Vagina (tissue), 2 donors: ENCODE data around the gene CDC45. TPM values are rescaled to one million over a fixed set of nuclear protein-coding genes. Genes with fewer than 3 reads are reported as not detected.

ENCODE experiments used
- DNase-seq, 2 donors: peaks; one replicate each; pipeline ENCODE4 v3.0.0-alpha.2; 2017; ENCODE audit errors: extremely low spot score in 2 of 2
- H3K27ac ChIP-seq: fragments of 200-600 bp; sonication (generic); one replicate; pipeline ENCODE4 v1.5.1; 2019
- H3K27me3 ChIP-seq: fragments of 200-600 bp; sonication (generic); one replicate; pipeline ENCODE4 v1.5.1; 2019
- H3K36me3 ChIP-seq, 2 donors: fragments of 200-600 bp; sonication (generic); one replicate each; pipeline ENCODE4 v1.5.1; 2017 to 2019
- H3K4me1 ChIP-seq: fragments of 200-600 bp; sonication (generic); one replicate; pipeline ENCODE4 v1.5.1; 2019
- H3K4me3 ChIP-seq, 2 donors: fragments of 200-600 bp; sonication (generic); 1 replicate in 1 of 2; 2 replicates in 1 of 2; pipeline ENCODE4 v1.5.1; 2016 to 2019
- H3K9me3 ChIP-seq: fragments of 200-600 bp; sonication (generic); one replicate; pipeline ENCODE4 v1.5.1; 2019
- POLR2A ChIP-seq, 2 donors: fragments of 450-650 bp; IDR thresholded peaks; one replicate each; pipeline ENCODE4 v1.6.1; 2017; ENCODE audit warnings: antibody characterized with exemption in 2 of 2, mild to moderate bottlenecking in 2 of 2, moderate library complexity in 2 of 2
- POLR2AphosphoS5 ChIP-seq, 2 donors: sonication (generic); formaldehyde crosslinking; IDR thresholded peaks; one replicate each; pipeline ENCODE4 v1.9.0; 2017; ENCODE audit warnings: antibody characterized with exemption in 2 of 2, mild to moderate bottlenecking in 2 of 2, low read depth in 1 of 2; ENCODE audit not compliant: insufficient read depth in 1 of 2
- intact Hi-C: fragments of 100-400 bp; cut with DNase I; formaldehyde crosslinking; loops from one replicate; pipeline ENCODE4 v1.15.1; 2023
- total RNA-seq: library from RNA; depleted of rRNA; stranded (reverse); fragments of >200 nt; gene quantifications from one replicate; pipeline ENCODE4 v1.2.3, GENCODE V29; 2016
- TF ChIP-seq, protein P1 (sequence below), 3 experiments: fragments of 450-650 bp in 2 of 3; fragments of 200-600 bp in 1 of 3; sonication (generic) in 1 of 3; IDR thresholded peaks; one replicate each; pipeline ENCODE4 v1.5.1; 2017 to 2019; ENCODE audit warnings: antibody characterized with exemption in 3 of 3, mild to moderate bottlenecking in 2 of 3, moderate library complexity in 2 of 3

Gene CDC45
- total RNA-seq, 1 donor from 2014 or later = 0.74 TPM

DNA sequence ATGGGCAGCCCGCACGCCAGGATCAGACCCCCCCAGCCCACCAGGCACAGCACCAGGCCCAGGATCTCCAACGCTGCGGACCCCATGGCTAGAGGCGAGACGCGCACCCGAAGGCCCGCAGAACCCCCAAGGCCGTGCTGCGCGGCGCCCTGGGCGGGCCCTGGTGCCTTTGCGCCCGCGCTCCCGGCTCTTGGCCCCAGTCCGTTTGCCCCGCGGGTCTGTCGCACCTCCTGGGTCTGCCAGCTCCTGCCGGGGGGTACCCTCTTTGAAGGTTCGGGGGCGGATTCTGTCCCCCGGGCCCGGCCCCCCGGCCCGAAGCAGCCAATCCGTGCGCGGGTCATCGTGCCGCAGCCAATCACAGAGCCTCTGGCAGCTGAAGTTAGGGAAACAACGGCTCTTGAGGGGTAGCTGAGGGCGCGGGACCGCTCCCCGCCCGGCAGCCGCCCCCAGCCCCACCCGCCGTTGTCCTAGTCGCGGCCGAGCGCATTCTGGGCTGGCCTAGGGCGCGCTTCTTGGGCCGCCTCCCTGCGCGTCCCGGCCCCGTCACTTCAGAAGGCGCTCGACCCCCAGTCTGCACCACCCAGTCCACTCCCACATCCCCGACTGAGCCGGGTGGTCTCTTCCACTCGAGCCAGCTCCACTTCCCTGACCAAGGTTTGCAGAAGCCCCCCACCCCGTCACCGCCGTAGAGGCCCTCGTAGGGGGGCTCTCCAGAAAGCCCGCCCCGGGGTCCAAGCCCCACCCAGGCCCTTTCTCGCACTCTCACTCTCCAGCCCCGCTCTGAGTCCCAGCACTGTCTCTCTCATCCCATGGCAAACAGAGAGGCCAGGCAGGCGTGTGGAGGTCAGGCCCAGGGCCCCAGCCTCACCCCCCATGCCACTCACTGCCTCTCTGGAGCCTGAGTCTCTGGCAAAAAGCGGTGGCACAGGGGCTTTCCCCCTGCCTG lies 44.7 kb downstream of the CDC45 start, which contains the start of gene CLDN5:
Gene CLDN5, minus strand, starts transcription at position 241 of the 946 bp plus-strand sequence. Its CDS starts 155 bp downstream, at position 86.
- H3K4me3 ChIP-seq = peak within 1 kb of the TSS; percentile 38 to 44
- H3K27me3 ChIP-seq = no peaks in the 10 kb centered on the region
- no peaks in the 10 kb centered on the region for H3K9me3 ChIP-seq
- H3K36me3 ChIP-seq = no peaks in the 10 kb centered on the region
- peak within 1 kb of the TSS; percentile 68 for H3K27ac ChIP-seq
- TF ChIP-seq, protein P1, sequence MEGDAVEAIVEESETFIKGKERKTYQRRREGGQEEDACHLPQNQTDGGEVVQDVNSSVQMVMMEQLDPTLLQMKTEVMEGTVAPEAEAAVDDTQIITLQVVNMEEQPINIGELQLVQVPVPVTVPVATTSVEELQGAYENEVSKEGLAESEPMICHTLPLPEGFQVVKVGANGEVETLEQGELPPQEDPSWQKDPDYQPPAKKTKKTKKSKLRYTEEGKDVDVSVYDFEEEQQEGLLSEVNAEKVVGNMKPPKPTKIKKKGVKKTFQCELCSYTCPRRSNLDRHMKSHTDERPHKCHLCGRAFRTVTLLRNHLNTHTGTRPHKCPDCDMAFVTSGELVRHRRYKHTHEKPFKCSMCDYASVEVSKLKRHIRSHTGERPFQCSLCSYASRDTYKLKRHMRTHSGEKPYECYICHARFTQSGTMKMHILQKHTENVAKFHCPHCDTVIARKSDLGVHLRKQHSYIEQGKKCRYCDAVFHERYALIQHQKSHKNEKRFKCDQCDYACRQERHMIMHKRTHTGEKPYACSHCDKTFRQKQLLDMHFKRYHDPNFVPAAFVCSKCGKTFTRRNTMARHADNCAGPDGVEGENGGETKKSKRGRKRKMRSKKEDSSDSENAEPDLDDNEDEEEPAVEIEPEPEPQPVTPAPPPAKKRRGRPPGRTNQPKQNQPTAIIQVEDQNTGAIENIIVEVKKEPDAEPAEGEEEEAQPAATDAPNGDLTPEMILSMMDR (IDR thresholded peaks at IDR 0.05) = no peak
- peak; percentile 26 to 44 for TF ChIP-seq POLR2AphosphoS5 (IDR thresholded peaks at IDR 0.05; ENCODE audit: insufficient read depth in 1 of 2, low read depth in 1 of 2)
- peaks cover 20% of the 10 kb centered on the region for H3K4me1 ChIP-seq
- no peak for DNase-seq
- intact Hi-C loops = no loop called here

DNA sequence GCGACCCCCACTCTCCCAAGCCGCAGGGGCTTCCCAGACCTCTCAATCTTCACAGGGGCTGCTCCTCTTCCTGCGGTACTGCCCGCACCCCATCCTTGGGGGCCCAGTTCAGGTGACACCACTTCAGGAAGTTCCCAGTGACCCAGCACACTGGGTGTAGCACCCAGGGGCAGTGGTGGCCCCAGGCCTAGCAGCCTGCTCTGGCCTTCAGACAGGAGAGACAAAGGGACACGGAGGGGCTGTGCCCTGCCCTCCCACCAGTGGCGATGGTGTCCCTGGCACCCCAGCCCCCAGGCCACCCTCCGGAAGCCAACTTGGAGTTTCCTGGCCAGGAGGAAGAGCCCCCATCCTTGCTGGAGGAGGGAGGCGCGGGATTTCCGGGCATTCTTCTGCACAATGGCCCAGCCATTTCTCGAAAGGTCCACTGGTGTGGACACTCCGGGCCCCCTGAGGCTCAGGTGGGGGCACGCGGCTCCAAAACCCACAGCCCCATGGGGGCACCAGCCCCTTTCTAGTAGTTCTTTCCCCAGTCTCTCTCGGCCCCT lies 45.5 kb downstream of the CDC45 start:
- Histone ChIP-seq H3K36me3 (no peaks in the 10 kb centered on the region), H3K27me3 (no peaks in the 10 kb centered on the region), H3K27ac (peak overlapping the region; percentile 48), H3K4me1 (peaks cover 20% of the 10 kb centered on the region), H3K4me3 (peak overlapping the region; percentile 38 to 44), H3K9me3 (no peaks in the 10 kb centered on the region)
- TF ChIP-seq, protein P1 (IDR thresholded peaks at IDR 0.05) = no peak
- TF ChIP-seq POLR2AphosphoS5 (IDR thresholded peaks at IDR 0.05; ENCODE audit: insufficient read depth in 1 of 2, low read depth in 1 of 2) (no peak), POLR2A (IDR thresholded peaks at IDR 0.05) (no peak)
- intact Hi-C loops = no loop called here
- no peak for DNase-seq

DNA sequence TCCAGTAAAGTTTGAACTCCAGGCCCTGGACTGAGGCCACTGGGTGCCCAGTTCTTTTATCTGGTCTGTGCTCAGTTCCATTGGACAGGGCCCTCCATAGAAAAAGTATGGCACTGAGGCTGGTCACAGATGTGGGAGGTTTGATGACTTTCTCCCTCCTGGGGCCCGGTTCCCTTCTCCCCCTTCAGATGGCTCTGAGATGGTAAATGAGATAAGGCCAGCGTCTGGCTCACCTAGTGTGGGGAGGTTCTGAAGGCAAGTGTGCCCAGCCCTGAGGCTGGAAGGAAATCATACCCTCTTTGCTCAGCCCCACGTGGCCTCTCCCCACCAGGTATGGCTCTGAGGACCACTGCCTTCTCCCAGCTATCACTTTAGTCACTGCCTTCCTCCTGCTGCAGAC lies 45.9 kb downstream of the CDC45 start:
- no peaks in the 10 kb centered on the region for H3K36me3 ChIP-seq
- H3K27me3 ChIP-seq = no peaks in the 10 kb centered on the region
- H3K27ac ChIP-seq = peak overlapping the region; percentile 48
- H3K4me1 ChIP-seq = peaks cover 20% of the 10 kb centered on the region
- TF ChIP-seq POLR2A (IDR thresholded peaks at IDR 0.05) = no peak
- TF ChIP-seq, protein P1 (IDR thresholded peaks at IDR 0.05) = no peak
- TF ChIP-seq POLR2AphosphoS5 (IDR thresholded peaks at IDR 0.05; ENCODE audit: insufficient read depth in 1 of 2, low read depth in 1 of 2) = no peak
- H3K9me3 ChIP-seq = no peaks in the 10 kb centered on the region
- DNase-seq = no peak
- intact Hi-C loops = no loop called here
- H3K4me3 ChIP-seq = no peak overlapping the region

DNA sequence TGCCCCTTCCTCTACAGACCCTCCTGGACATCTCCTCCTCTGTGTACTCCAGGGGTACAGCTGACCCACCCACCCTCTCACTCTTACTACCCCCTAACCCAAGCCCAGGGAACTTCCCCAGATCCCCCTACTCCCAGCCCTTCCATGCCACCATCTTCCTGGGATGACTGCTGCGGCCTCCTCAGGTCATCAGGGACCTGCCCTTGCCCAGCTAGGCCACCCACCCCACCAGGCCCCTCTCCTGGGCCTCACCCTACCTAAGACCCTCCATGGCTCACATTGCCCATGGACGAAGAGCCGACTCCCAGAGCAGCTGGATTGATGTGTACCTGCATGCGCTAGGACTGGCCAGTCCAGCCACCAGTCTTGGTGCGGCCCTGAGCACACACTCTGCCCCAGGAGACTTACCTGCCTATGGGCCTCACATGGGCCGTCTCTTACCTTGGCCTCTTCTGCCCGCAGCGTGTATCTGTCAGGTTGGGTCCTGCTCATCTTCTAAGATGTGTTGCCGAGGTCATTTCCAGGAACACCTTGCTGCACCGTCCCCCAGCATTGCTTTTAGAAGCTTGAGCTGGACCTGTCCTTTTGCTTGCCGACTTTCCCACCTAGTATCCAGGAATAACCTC lies 46.5 kb downstream of the CDC45 start:
- H3K27me3 ChIP-seq = no peaks in the 10 kb centered on the region
- DNase-seq = no peak

More for the DNA sequence above, 46.5 kb downstream of the CDC45 start:
- no peak overlapping the region for H3K4me3 ChIP-seq
- no peaks in the 10 kb centered on the region for H3K36me3 ChIP-seq
- intact Hi-C loops = no loop called here
- H3K27ac ChIP-seq = no peak overlapping the region
- H3K4me1 ChIP-seq = peaks cover 20% of the 10 kb centered on the region
- no peaks in the 10 kb centered on the region for H3K9me3 ChIP-seq
- no peak for TF ChIP-seq POLR2AphosphoS5 (IDR thresholded peaks at IDR 0.05; ENCODE audit: insufficient read depth in 1 of 2, low read depth in 1 of 2)
- no peak for TF ChIP-seq POLR2A (IDR thresholded peaks at IDR 0.05)
- TF ChIP-seq, protein P1 (IDR thresholded peaks at IDR 0.05) = no peak
